Kidney epithelial cell (primary cell): ENCODE data around the gene SPSB3. TPM values are rescaled to one million over a fixed set of nuclear protein-coding genes. Genes with fewer than 3 reads are reported as not detected.
A peak's percentile ranks its signal among the peaks of the same experiment; 100 is the strongest.

Source experiments
- DNase-seq: peaks from one replicate; pipeline ENCODE4 v3.0.0-alpha.2; 2010; ENCODE audit warnings: low read depth
- H3K27me3 ChIP-seq: 2 replicates; pipeline ENCODE4 v1.6.0; 2011; ENCODE audit warnings: low read length; ENCODE audit not compliant: control insufficient read depth, insufficient read depth
- H3K36me3 ChIP-seq: 2 replicates; pipeline ENCODE4 v1.5.1; 2011; ENCODE audit warnings: low read length; ENCODE audit not compliant: control insufficient read depth, insufficient read depth
- H3K4me3 ChIP-seq: 2 replicates; pipeline ENCODE4 v1.5.1; 2011; ENCODE audit warnings: low read depth, mild to moderate bottlenecking, control low read depth, low read length
- total RNA-seq: library from RNA; depleted of rRNA; stranded (reverse); fragments of >200 nt; gene quantifications from 2 replicates; pipeline ENCODE4 v1.2.3, GENCODE V29; 2015
- TF ChIP-seq, protein P1 (sequence below): IDR thresholded peaks from 2 replicates; pipeline ENCODE4 v1.5.1; 2011; ENCODE audit warnings: mild to moderate bottlenecking, moderate library complexity, low read length, control low read depth, inconsistent platforms; ENCODE audit not compliant: insufficient read depth, poor library complexity, severe bottlenecking

SPSB3 gene
- total RNA-seq, 1 donor from 2014 or later = 60.6 TPM

DNA sequence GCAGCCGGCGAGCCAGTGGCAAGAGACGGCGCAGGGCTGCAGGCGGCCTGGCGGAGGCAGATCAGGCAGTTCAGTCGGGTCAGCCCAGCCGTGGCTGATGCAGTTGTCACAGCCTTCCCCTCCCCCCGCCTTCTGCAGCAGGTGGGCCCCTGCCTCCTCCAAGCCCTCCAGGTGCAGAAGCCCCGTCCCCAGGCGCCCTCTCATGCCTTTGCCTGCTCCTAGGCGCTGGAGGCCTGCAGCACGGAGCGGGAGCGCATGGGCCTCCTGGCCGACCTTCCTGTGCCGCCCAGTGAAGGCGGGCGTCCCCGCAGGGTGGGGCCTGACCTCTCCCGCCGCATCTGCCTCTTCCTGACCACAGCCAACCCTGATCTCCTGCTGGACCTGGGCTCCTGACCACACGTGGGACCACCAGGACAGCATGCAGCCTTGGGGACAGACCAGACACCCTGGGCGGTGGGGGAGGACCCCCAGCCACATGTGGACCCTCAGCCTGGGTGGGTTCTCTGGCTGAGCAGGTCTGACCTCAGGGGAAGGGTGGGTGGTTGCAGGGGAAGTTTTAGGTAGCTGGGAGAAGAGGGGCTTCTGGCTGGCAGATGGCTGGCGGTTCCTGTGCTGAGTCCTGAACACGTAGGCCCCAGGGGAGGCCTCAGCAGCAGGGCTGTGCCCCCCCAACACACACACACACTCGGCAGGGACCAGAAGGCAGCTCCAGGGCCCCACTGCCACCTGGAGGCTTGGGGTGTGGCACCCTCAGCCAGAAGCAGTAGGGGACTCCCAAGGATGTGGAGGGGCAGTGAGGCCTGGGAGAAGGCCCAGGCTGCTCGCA lies 6.3 kb downstream of the SPSB3 start:
- Histone ChIP-seq H3K36me3 (no peaks in the 10 kb centered on the region), H3K4me3 (no peak overlapping the region), H3K27me3 (no peaks in the 10 kb centered on the region)
- DNase-seq = no peak
- TF ChIP-seq, protein P1, sequence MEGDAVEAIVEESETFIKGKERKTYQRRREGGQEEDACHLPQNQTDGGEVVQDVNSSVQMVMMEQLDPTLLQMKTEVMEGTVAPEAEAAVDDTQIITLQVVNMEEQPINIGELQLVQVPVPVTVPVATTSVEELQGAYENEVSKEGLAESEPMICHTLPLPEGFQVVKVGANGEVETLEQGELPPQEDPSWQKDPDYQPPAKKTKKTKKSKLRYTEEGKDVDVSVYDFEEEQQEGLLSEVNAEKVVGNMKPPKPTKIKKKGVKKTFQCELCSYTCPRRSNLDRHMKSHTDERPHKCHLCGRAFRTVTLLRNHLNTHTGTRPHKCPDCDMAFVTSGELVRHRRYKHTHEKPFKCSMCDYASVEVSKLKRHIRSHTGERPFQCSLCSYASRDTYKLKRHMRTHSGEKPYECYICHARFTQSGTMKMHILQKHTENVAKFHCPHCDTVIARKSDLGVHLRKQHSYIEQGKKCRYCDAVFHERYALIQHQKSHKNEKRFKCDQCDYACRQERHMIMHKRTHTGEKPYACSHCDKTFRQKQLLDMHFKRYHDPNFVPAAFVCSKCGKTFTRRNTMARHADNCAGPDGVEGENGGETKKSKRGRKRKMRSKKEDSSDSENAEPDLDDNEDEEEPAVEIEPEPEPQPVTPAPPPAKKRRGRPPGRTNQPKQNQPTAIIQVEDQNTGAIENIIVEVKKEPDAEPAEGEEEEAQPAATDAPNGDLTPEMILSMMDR = no peak

DNA sequence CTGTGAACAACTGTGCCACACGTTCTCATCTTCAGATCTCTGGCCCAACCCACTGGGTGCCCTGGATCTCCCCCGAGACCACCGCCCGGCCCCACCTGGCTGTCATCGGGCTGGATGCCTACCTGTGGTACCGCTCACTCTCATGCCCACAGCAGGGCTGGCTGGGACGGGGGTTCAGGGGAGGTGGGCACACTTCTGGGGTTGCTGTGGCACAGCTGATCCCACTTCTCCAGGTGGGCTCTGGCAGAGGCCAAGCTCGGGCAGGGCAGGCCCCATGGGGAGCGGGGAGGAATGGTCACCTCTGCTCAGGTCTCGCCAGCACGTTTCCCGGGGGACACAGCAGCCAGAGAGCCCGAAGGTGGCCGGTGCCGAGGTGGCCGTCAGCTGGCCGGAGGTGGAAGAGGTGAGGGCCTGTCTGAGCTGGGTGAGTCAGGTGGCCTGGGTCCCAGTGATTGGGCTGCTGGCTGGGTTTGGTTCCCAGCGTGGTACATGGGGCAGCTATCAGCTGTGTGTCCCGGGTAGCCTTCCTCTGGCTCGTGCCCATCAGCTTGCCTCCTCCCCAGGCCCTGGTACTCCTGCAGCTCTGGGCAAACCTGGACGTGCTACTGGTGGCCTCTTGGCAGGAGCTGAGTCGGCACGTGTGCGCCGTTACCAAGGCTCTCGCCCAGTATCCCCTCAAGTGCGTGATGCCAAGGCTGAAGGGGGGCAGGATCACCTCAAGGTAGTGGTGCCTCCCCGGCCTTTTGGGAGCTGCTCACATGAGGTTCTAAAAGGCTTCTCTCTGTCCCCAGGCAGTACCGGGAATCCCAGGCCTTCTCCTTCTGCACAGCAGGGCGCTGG lies 7.1 kb downstream of the SPSB3 start:
- Histone ChIP-seq H3K4me3 (no peak overlapping the region), H3K27me3 (no peaks in the 10 kb centered on the region), H3K36me3 (no peaks in the 10 kb centered on the region)
- no peak for DNase-seq
- TF ChIP-seq, protein P1 = no peak

DNA sequence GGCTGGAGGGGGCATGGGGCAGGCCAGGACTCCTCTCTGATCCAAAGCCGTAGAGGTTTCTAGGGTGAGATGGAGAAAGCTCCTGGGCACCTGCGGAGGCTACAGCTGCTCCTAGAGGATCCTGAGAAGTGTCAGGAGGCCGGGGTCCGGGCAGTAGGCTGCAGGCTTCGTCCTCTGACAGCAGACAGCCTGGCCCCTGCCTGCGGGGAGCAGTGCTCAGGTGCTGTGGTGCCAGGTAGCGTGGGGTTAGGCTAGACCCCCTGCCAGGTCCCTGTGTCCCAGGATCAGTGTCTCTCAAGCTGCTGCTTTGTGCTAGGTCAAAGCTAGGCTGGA lies 8.0 kb downstream of the SPSB3 start:
- TF ChIP-seq, protein P1 = no peak
- Histone ChIP-seq H3K4me3 (peak overlapping the region; percentile 92), H3K36me3 (no peaks in the 10 kb centered on the region), H3K27me3 (no peaks in the 10 kb centered on the region)
- no peak for DNase-seq

DNA sequence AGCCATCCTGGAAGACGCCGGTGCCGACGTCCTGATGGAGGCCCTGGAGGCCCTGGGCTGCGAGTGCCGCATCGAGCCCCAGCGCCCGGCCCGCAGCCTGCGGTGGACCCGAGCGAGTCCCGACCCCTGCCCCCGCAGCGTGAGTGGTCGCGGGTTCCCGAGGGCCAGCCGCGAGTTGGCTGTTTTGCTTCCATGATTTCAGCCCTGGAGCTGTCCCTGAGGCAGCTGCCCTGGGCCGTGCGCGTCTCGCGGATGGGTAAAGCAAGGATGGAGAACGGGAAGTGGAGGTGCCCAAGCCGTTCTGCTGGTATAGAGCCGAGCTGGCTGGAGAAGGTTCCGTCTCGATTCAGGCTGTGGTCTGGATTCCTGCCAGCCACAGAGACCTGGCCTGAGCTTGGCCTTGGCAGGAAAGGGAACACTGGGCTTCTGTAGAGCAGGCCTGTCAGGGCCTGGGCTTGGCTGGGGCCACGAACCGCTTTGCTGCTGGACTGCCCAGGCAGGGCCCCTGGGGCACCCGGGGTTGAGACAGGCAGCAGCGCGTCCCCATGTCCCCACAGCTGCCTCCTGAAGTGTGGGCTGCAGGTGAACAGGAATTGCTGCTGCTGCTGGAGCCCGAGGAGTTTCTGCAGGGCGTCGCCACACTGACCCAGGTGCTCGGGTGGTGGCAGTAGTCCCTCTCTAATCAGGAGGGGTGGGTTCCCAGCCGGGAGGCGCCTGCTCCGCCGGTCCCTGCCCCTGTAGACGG lies 8.5 kb downstream of the SPSB3 start:
- Histone ChIP-seq H3K4me3 (peak overlapping the region; percentile 92), H3K36me3 (no peaks in the 10 kb centered on the region), H3K27me3 (no peaks in the 10 kb centered on the region)
- DNase-seq = no peak
- TF ChIP-seq, protein P1 = no peak

DNA sequence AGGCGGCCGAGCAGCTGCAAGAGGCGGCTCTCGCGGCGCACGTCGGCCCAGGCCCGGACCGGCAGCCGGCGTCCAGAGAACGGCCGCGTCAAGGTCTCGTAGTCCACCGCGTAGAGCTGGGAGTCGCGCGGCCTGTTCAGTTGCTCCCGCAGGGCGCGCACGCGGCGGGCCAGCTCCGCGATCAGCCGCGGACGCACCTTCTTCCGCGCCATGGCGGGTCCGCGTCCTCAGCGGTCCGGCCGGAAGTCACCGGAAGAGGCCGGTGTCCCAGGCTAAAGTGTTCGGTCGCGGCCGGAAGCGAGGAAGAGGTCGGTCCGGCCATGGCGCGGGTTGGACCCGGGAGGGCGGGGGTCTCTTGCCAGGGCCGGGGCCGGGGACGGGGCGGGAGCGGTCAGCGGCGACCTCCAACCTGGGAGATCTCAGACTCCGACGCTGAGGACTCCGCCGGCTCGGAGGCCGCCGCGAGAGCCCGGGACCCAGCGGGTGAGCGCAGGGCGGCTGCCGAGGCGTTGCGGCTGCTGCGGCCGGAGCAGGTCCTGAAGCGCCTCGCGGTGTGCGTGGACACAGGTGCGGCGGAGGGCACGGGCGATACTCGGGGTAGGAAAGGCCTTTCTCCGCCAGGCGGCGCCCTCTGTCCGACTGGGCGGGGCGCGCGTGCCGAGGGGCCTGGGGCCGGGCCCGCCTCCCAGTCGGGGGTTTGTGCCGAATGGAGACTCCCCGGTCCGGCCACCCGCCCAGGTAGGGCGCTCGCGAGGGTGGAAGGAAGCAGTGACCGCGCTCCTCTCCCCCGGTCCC lies 9.3 kb downstream of the SPSB3 start, which contains the start of gene MRPS34:
Gene MRPS34, minus strand, starts transcription at position 227 of the 795 bp plus-strand sequence. Its CDS starts 15 bp downstream, at position 212.
- Histone ChIP-seq H3K27me3 (no peaks in the 10 kb centered on the region), H3K4me3 (peak within 1 kb of the TSS; percentile 92), H3K36me3 (no peaks in the 10 kb centered on the region)
- no peak for DNase-seq
- TF ChIP-seq, protein P1 = peak; percentile 48
